GM21381 (cell line): Measurements from ENCODE around the gene SPTBN2.

Experiments
- ATAC-seq: cut with Tn5 transposase; IDR thresholded peaks from one replicate; pipeline ENCODE4 v1.9.1; 2021; ENCODE audit warnings: mild to moderate bottlenecking, moderate library complexity; ENCODE audit not compliant: unreplicated experiment

Gene SPTBN2

GRCh38 chr11:66728693-66729385, at the start of gene SPTBN2:
TSS of gene SPTBN2 (minus strand) at chr11:66729216. CDS start at chr11:66721240, 7,976 bp downstream.
- no peak for ATAC-seq

DNA sequence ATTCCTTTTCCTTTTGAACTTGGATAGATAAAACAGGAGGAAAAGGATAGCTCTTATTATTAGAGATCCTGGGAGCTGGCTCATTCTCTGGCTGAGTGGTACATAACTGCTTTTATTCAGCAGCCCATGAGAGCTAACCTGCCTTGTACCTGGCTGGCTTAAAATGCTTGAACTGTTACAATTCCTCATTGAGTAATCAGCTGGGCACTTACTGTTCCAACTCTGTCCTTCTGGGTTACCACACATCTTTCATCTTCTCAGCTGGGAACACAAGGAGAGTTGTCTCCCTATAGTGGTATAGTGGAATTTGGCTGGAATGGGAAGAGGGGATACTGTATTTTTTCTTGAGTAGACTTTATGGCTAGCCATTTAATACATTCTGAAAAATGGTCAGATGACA, 39.8 kb upstream of the SPTBN2 start:
- ATAC-seq = no peak

GRCh38 chr11:66768088-66768521, 39.1 kb upstream of the SPTBN2 start:
- ATAC-seq = no peak

GRCh38 chr11:66767666-66768065, 38.6 kb upstream of the SPTBN2 start:
- no peak for ATAC-seq

GRCh38 chr11:66766681-66767080, 37.7 kb upstream of the SPTBN2 start:
- no peak for ATAC-seq

GRCh38 chr11:66762088-66762487, 33.1 kb upstream of the SPTBN2 start:
- no peak for ATAC-seq

DNA sequence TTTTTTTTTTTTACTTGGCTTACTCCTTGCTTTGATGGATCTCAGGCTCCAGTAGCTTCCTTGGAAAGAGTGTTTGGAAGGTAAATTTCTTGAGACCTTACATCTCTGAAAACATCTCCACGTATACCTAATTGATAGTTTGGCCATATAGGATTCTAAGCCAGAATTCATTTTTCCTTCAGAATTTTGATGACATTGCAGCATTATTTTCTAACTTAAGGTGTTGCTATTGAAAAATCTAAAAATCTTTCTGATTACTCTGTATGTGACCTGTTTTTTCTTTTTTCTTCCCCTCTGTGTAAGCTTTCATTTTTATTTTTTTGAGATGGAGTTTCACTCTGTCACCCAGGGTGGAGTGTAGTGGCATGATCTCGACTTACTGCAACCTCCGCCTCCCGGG, 23.1 kb upstream of the SPTBN2 start:
- ATAC-seq = no peak

DNA sequence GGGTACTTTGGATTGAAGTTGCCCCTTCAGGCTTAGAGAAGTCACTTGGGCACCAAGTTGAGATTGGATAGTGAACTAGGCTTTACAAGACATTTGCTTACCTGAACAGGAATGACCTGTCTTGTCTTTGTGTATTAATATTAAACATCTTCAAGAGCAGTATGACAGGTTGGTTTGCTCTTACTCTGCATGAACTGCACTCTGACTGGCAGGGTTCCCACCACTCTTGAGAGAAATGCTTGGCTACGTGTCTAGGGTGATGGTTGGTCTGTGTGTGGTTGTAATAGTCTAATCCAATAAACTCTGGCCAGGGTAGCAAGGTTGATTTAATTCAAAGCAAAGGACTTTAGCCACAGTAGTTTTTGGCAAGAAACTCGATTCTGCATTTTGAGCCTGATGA, 20.1 kb upstream of the SPTBN2 start:
- ATAC-seq = no peak

GRCh38 chr11:66747480-66747879, 18.5 kb upstream of the SPTBN2 start:
- no peak for ATAC-seq

DNA sequence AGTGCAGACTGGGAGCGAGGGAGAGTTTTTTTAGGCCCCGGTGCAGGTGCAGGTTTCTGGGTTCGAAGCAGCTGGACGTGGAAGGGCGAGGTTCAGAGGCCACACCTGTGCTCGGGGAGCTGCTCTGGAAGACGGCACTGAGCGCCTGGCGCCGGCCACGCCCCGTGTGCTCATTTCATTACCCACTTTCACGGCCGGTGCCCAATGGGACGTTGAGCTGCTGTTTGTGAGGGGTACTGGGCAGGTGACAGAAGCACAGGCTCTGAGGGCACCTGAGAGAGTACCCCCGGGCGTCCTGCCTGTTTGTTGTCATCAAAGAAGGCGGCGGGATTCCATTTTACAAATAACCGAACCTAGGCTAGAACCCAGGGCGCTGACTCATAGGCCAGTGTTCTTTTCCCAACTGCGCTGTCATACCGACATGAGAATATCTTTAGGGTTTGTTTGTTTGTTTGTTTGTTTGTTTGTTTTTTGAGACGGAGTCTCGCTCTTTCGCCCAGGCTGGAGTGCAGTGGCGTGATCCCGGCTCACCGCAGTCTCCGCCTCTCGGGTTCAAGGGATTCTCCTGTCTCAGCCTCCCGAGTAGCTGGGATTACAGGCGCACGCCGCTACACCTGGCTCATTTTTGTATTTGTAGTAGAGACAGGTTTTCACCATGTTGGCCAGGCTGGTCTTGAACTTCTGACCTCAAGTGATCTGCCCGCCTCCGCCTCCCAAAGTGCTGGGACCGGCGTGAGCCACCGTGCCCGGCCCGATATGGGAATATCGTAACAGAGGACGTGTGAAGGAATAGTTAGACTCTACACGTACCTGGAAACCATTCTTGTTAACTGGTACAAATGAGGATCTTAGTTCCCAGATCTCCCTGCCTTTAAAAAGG, 16.6 kb upstream of the SPTBN2 start:
- peak; percentile 29 for ATAC-seq

DNA sequence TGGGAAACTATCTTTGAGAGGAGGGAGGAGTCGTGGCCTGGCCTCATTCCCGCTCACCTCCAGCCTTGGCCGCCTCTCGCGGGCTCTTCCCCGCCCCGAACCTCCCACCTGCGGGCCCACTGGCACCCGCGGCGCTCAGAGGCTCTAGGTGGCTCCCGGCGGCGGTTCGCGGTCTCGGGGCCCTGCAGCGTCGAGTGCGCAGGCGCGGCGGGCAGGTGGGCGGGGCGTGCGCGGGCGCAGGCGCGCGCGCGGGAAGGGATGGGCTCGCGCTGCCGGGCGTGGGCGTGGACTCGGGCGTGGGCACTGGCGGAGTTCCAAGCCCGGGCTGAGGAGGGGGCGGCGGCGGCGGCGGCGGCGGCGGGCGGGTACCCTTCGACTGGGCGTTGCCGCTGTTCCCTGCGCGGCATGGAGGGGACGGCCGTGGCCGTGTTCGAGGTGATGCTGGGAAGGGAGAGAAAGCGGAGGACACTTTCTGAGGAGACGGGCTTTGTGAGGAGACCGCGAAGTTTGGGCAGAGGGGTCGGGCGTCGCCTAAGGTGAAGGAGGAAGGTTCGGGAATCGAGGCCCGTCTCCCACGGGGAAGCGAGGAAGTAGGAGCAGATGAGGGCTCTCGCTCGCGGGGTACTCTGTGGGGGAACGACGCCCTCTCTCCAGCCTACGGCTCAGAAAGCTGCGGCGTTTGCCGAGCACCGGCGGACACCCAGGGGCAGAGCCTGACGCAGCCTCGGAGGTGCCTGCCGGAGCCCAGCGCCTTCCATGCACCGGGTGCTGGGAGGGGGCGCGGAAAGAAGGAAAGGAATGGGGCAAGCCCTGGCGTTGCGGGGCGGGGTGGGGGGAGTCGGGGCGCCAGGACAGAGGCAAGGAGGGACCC, 15.7 kb upstream of the SPTBN2 start:
- peak; percentile 87 for ATAC-seq

DNA sequence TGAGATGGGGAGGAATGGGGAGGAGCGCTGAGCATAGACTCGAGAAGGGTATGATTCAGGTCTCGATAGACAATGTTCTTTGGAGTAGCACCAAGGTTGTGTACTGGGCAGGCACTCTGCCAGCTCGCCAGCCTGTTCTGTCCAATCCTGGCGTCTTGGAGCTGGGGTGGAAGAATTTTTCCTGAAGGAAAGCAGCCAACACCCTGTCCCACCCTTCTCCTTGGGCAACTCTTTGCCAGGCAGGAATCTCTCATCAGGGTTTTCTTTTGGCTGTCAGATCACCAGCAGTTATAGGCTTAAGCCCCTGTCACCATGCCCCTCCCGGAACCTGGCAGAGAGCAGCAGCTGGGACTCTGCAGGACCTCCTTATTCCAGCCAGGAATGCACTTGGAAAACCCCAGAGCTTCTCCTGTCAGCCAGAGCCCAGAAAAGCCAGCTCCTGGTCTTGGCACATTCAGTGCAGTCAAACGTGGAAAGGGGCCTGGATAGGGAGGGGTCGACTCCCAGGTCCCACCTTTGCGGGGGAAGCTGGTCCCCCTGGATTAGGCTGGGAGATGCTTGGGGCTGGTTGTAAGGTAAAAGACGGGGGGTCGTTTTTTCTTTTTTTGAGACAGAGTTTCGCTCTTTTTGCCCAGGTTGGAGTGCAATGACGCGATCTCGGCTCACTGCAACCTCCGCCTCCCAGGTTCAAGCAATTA, 14.4 kb upstream of the SPTBN2 start:
- ATAC-seq = no peak

- no peak for ATAC-seq
These were observed 12.1 kb upstream of the SPTBN2 start for GRCh38 chr11:66741153-66741552.

DNA sequence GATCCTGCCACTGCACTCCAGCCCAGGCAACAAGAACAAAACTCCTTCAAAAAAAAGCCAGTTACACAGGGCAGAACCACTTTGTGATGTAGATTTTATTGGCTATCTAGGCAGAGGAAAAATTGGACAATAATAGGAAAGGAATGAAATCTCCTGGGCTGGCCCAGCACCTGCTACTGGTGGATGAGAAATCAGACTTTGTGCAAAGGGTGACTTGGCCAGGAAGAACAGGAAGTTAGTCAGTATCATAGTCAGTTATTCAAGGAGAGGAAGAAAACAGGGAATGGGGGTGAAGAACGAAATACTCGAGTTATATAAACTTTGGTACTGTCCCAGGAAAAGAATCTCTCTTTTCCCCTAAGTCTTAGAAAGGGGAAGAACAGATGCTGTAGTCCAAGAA, 11.0 kb upstream of the SPTBN2 start:
- no peak for ATAC-seq

DNA sequence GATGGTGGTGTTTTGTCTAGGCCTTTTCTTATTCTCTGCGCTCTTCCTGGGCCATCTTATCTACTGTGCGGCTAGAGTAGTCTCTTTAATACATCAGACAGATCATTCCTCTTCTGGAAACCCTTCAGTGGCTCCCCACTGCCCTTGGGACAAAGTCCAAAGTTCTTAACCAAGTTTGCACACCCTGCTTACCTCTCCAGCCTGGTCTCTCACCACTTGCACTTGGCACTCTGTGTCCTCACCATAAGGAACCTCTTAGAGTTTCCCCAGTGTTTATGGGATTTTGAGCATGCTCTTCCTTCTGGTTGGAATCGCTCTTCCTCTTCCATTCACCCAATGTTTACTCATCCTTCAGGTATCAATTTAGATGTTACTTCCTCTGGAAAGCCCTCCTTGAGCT, 5.2 kb upstream of the SPTBN2 start:
- no peak for ATAC-seq

DNA sequence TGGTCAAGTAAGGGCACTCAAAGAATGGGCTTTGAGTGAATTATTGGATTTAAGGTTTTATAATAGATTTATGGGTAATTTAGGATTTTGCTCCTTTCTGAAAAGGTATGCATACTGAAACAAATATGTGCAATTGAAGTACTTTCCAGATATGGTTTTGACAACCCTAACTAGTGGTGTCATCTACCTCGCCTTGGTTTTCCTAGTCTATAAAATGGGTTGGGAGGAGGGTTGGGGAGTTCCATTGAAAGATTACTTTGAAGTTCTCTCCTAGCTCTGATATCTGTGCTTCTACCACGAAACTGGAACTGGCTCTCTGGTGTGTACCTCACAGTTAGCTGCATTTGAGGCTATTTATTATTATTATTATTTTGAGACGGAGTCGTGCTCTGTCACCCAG, 431 bp upstream of the SPTBN2 start:
- no peak for ATAC-seq

- ATAC-seq = no peak
These were observed 851 bp downstream of the SPTBN2 start for GRCh38 chr11:66728038-66728692.

- ATAC-seq = no peak
These were observed 1.6 kb downstream of the SPTBN2 start for GRCh38 chr11:66727282-66728037.

DNA sequence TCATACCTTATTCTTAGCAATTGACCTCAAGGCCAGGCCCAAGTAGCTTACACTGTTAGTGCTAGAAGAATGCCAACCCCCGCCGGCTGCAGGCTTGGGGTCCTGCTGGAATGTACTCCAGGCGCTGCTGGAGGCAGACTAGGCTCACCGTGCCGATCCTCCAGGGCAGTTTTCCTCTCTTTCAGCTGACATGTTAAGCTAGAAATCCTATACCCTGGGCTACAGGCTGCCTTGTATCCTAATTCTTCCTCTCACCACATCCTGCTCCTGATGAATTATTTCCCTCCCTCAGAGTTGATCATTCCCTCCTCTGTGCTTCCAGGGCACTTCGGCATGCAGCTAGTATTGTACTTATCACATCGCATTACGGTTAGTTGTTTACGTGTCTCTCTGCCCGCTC, 3.4 kb downstream of the SPTBN2 start:
- no peak for ATAC-seq
